T-helper 9 cell (primary cell): Measurements from ENCODE around the gene EBF3.

Experiments used
- DNase-seq: peaks from one replicate; pipeline ENCODE4 v3.0.0-alpha.2; 2020

EBF3 gene

GRCh38 chr10:129944456-129944855 lies 19.6 kb downstream of the EBF3 start:
- DNase-seq, result no peak

GRCh38 chr10:129942936-129943715 lies 20.9 kb downstream of the EBF3 start:
- no peak for DNase-seq

GRCh38 chr10:129942391-129942790 lies 21.7 kb downstream of the EBF3 start:
- no peak for DNase-seq

- no peak for DNase-seq
Measured at GRCh38 chr10:129942019-129942277, 22.1 kb downstream of the EBF3 start.

- no peak for DNase-seq
Measured at GRCh38 chr10:129941199-129942018, 22.7 kb downstream of the EBF3 start.

GRCh38 chr10:129940617-129941198 lies 23.4 kb downstream of the EBF3 start:
- DNase-seq, result no peak

GRCh38 chr10:129939416-129940275 lies 24.4 kb downstream of the EBF3 start:
- DNase-seq, result no peak

GRCh38 chr10:129938460-129938859 lies 25.6 kb downstream of the EBF3 start:
- no peak for DNase-seq

- no peak for DNase-seq
Measured at GRCh38 chr10:129937351-129937751, 26.7 kb downstream of the EBF3 start.

GRCh38 chr10:129936923-129937300 lies 27.2 kb downstream of the EBF3 start:
- no peak for DNase-seq

GRCh38 chr10:129936266-129936922 lies 27.7 kb downstream of the EBF3 start:
- no peak for DNase-seq

- DNase-seq, result no peak
Measured at GRCh38 chr10:129935867-129936152, 28.3 kb downstream of the EBF3 start.

GRCh38 chr10:129935102-129935866 lies 28.8 kb downstream of the EBF3 start:
- no peak for DNase-seq

- no peak for DNase-seq
Measured at GRCh38 chr10:129934196-129934925, 29.7 kb downstream of the EBF3 start.

- no peak for DNase-seq
Measured at GRCh38 chr10:129933456-129934092, 30.5 kb downstream of the EBF3 start.

- no peak for DNase-seq
Measured at GRCh38 chr10:129932751-129933433, 31.2 kb downstream of the EBF3 start.

- no peak for DNase-seq
Measured at GRCh38 chr10:129932182-129932581, 31.9 kb downstream of the EBF3 start.

GRCh38 chr10:129929343-129930292 lies 34.5 kb downstream of the EBF3 start:
- DNase-seq, result no peak
